ENCODE measurements around the gene DCST2.

DCST2 gene

DNA sequence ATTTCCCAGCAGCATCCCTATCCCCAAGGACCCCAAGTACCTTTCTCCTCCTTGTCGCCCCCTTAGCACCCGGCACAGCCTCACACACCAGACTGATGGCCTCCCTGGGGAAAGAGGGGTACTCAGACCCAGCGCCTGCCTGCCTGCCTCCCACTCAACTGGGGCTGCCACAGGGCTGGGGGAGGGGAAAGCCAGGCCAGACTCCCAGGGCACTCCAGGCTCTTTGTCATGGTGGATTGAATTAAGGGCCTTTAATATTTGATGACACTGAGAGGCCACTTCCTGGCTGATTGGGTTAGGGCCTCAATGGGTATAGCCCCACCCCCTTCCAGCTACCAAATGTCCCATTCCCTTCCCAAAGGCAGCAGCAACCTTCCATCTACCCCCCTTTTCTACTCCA is 64.8 kb downstream of the DCST2 start:
- DNase-seq (ENCODE audit: low read depth), result no peak
- TF ChIP-seq, protein P1, sequence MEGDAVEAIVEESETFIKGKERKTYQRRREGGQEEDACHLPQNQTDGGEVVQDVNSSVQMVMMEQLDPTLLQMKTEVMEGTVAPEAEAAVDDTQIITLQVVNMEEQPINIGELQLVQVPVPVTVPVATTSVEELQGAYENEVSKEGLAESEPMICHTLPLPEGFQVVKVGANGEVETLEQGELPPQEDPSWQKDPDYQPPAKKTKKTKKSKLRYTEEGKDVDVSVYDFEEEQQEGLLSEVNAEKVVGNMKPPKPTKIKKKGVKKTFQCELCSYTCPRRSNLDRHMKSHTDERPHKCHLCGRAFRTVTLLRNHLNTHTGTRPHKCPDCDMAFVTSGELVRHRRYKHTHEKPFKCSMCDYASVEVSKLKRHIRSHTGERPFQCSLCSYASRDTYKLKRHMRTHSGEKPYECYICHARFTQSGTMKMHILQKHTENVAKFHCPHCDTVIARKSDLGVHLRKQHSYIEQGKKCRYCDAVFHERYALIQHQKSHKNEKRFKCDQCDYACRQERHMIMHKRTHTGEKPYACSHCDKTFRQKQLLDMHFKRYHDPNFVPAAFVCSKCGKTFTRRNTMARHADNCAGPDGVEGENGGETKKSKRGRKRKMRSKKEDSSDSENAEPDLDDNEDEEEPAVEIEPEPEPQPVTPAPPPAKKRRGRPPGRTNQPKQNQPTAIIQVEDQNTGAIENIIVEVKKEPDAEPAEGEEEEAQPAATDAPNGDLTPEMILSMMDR (conservative IDR thresholded peaks at IDR 0.05; ENCODE audit: low read depth, low read length), result no peak
- peak overlapping the region; percentile 74 for H3K4me3 ChIP-seq (ENCODE audit: low read length)

Data from retinal pigment epithelial cell (primary cell).